ENCODE results near the gene BRAP.

DNA sequence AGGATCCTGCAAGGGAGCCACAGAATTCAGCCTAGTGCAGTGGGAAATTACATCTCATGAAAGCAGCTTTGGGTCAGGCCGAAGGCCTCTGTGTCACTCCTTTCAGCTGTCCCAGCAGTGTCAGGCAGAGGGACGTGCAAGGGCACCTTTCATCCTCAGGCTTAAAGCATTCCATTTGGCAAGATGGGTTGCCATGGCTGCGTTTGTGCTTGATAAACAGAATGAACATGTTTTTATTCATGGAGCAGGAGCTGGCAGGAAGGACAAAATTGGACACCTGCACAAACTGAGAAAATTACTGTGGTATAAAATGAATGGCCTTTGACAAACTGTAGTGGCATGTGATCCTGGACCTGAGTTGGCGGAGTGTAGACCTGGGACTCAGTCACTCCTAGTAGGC is 29.5 kb upstream of the BRAP start:
- TF ChIP-seq EZH2 (IDR thresholded peaks at IDR 0.05; ENCODE audit: insufficient read depth, poor library complexity, severe bottlenecking) (no peak), EZH2phosphoT487 (IDR thresholded peaks at IDR 0.05; ENCODE audit: insufficient read depth, low read depth) (no peak)

Data from GM23248 (cell line).